A673 (cell line): ENCODE results near the gene HIPK3. TPM values are rescaled to one million over a fixed set of nuclear protein-coding genes. Genes with fewer than 3 reads are reported as not detected.

Experiments used
- BruUV-seq: library from RNA; stranded (reverse); fragments of 400-500 nt; replicated peaks from 2 replicates; lab custom pipeline; 2021; lab: Mats Ljungman, UMichigan
- CTCF ChIA-PET: fragments of 300-600 bp; sonication (Branson Sonifier 250); formaldehyde crosslinking; loops from one replicate; lab custom pipeline; 2022; ENCODE audit warnings: antibody characterized with exemption; lab: Charles Lee
- POLR2A ChIA-PET: fragments of 300-600 bp; sonication (Branson Sonifier 250); formaldehyde crosslinking; loops from one replicate; lab custom pipeline; 2022; ENCODE audit warnings: antibody characterized with exemption; ENCODE audit not compliant: low non-redundant PET; lab: Charles Lee
- DNase-seq: peaks from one replicate; pipeline ENCODE4 v3.0.0-alpha.2; 2015; ENCODE audit warnings: low spot score
- H3K27ac ChIP-seq: fragments of 200-600 bp; sonication (generic); 2 replicates; pipeline ENCODE4 v1.5.1; 2016; ENCODE audit warnings: mixed run types, low read depth, mild to moderate bottlenecking, mixed read lengths, antibody characterized with exemption, low read length; ENCODE audit not compliant: poor library complexity, severe bottlenecking
- H3K27me3 ChIP-seq: fragments of 200-600 bp; sonication (generic); replicated peaks from 2 replicates; pipeline ENCODE4 v1.6.1; 2017; ENCODE audit warnings: mixed run types, low read depth, mild to moderate bottlenecking, mixed read lengths, antibody characterized with exemption, low read length; ENCODE audit not compliant: insufficient read depth, poor library complexity
- H3K36me3 ChIP-seq: fragments of 200-600 bp; sonication (generic); 2 replicates; pipeline ENCODE4 v1.6.1; 2016; ENCODE audit warnings: mixed run types, mild to moderate bottlenecking, mixed read lengths, antibody characterized with exemption, low read length; ENCODE audit not compliant: insufficient read depth, poor library complexity, severe bottlenecking
- H3K4me1 ChIP-seq: fragments of 200-600 bp; sonication (generic); 2 replicates; pipeline ENCODE4 v1.6.1; 2017; ENCODE audit warnings: mixed run types, mild to moderate bottlenecking, mixed read lengths, antibody characterized with exemption, low read length; ENCODE audit not compliant: insufficient read depth, poor library complexity, severe bottlenecking
- H3K4me3 ChIP-seq: fragments of 200-600 bp; sonication (generic); 2 replicates; pipeline ENCODE4 v1.5.1; 2016; ENCODE audit warnings: low read depth, mixed run types, mild to moderate bottlenecking, mixed read lengths, low read length; ENCODE audit not compliant: poor library complexity, severe bottlenecking
- H3K9me3 ChIP-seq: fragments of 200-600 bp; sonication (generic); 2 replicates; pipeline ENCODE4 v1.6.1; 2016; ENCODE audit warnings: mixed run types, low read depth, mild to moderate bottlenecking, mixed read lengths, antibody characterized with exemption, low read length; ENCODE audit not compliant: poor library complexity, severe bottlenecking
- EZH2 ChIP-seq: fragments of 200-600 bp; sonication (generic); IDR thresholded peaks from 2 replicates; pipeline ENCODE4 v1.6.1; 2017; ENCODE audit warnings: borderline replicate concordance, low read depth, mild to moderate bottlenecking, mixed read lengths, antibody characterized with exemption, low read length; ENCODE audit not compliant: poor library complexity, severe bottlenecking
- intact Hi-C: fragments of 100-400 bp; cut with micrococcal nuclease; formaldehyde crosslinking; loops from one replicate; pipeline ENCODE4 v1.10.0; 2022; ENCODE audit not compliant: unreplicated experiment
- total RNA-seq: library from RNA; stranded (reverse); gene quantifications from 2 replicates; pipeline ENCODE4 v1.2.3, GENCODE V29; 2021
- TF ChIP-seq, protein P1 (sequence below): fragments of 300-800, 200-600 bp; sonication (generic); conservative IDR thresholded peaks from 2 replicates; pipeline ENCODE4 v1.5.1; 2017; ENCODE audit warnings: low read depth, mild to moderate bottlenecking, antibody characterized with exemption, low read length, moderate library complexity, mixed read lengths

Gene HIPK3
- total RNA-seq, 1 experiment from 2014 or later = 86.7 TPM

DNA sequence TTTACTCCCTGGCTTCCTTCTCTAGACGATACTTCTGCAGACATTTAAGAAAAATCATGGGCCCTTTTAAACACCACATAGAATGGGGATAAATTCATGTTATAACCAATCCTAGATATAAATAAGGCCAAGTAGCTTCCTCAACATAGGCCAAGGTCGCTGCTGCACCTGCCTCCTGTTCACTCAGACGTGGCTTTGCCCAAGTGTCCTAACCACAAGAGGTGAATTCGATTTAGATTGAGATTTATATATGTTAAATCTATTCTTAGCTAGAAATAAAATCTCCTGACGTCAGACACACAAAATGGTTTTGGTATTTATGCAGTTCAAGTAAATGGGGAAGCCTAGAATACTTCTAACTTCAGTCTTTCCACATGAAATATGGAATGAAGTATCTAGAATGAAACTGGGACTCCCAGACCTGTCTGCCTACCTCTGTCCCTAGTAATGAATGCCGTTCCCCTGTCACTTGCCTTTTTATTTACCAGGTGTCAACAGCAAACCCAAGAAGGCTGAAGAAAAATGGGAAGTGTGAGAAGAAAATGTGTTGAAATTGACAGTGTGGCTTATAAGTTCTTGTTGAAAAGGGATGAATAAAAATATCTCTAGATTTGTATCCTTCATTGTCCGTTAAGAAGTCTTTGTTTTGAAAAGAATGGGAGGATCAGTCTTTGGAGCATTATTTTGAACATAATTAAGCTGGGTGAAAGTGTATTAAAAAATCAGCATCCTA lies 131.8 kb downstream of the HIPK3 start:
- DNase-seq = no peak
- Histone ChIP-seq H3K9me3 (peaks cover 10% of the 10 kb centered on the region), H3K27me3 (no peaks in the 10 kb centered on the region), H3K4me1 (no peaks in the 10 kb centered on the region), H3K36me3 (no peaks in the 10 kb centered on the region), H3K27ac (no peak overlapping the region), H3K4me3 (no peak overlapping the region)
- no TSS peak for BruUV-seq
- CTCF ChIA-PET = no interaction called here
- intact Hi-C loops = no loop called here
- TF ChIP-seq EZH2 = no peak
- TF ChIP-seq, protein P1, sequence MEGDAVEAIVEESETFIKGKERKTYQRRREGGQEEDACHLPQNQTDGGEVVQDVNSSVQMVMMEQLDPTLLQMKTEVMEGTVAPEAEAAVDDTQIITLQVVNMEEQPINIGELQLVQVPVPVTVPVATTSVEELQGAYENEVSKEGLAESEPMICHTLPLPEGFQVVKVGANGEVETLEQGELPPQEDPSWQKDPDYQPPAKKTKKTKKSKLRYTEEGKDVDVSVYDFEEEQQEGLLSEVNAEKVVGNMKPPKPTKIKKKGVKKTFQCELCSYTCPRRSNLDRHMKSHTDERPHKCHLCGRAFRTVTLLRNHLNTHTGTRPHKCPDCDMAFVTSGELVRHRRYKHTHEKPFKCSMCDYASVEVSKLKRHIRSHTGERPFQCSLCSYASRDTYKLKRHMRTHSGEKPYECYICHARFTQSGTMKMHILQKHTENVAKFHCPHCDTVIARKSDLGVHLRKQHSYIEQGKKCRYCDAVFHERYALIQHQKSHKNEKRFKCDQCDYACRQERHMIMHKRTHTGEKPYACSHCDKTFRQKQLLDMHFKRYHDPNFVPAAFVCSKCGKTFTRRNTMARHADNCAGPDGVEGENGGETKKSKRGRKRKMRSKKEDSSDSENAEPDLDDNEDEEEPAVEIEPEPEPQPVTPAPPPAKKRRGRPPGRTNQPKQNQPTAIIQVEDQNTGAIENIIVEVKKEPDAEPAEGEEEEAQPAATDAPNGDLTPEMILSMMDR = no peak
- POLR2A ChIA-PET = no interaction called here

DNA sequence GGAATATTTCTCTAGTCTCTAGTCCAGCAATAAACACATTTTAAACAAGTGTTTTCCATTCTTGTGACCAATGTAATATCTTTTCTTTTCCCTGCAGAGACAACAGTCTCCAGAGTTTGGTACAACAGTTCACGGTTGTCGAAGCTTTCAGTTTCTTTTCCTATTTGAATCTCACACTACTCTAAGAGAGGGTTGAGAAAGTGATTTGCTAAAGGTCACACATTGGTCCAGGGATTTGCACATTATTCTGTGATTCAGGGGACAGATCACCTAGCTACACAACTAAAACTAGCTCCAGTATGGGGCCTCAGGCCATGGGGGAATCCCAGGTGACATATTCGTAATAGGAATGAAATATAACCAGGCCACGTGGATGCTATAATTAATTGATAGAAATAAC lies 132.5 kb downstream of the HIPK3 start:
- Histone ChIP-seq H3K9me3 (peaks cover 10% of the 10 kb centered on the region), H3K27ac (no peak overlapping the region), H3K27me3 (no peaks in the 10 kb centered on the region), H3K36me3 (no peaks in the 10 kb centered on the region), H3K4me3 (no peak overlapping the region), H3K4me1 (no peaks in the 10 kb centered on the region)
- BruUV-seq = no TSS peak
- ChIA-PET CTCF (no interaction called here), POLR2A (no interaction called here)
- no peak for DNase-seq
- intact Hi-C loops = no loop called here
- TF ChIP-seq, protein P1 = no peak
- no peak for TF ChIP-seq EZH2

DNA sequence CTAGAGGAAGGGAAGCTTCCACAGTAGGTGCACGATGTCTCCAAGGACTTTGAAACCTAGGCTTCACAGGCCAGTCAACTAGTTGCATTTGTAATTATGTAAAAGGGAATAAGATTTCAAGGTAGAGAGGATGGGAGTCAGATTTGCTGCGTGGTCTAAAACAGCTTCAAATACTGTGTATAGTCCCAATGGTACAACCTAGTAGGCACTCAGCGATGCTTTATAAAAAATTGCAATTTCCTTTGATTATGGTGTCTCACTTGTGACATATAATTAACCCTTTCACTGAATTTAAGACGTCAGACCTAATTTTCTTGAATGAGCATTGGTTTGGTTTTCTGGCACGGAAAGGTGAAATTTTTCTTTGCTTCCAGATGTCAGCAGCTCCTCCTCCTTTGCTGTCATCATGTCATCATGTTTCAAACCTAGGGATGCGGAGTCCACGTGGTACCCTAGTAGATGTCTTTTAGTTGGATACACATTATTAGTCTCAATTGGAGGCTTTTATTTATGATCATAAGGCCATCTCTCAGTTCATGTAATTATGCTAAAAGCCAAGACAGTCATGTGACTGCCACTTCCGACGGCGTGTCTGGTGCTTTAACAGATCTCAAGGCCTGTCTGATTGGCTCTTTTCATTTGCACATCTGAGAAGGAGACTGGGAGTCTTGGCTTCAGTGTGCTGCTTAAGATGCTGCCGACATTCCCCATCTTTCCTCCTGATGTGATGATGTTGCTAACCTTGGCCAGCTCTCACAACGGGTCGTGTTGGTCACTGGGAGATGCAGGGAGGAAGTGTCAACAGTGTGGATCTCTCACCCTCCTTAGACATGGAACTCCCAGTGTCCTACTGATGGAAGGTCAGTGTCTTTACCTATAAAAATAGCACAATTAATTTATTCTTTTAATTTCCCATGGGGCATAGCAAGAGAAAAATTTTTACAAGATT lies 134.0 kb downstream of the HIPK3 start:
- no peak for DNase-seq
- Histone ChIP-seq H3K4me3 (no peak overlapping the region), H3K36me3 (no peaks in the 10 kb centered on the region), H3K4me1 (no peaks in the 10 kb centered on the region), H3K27me3 (no peaks in the 10 kb centered on the region), H3K27ac (no peak overlapping the region), H3K9me3 (no peaks in the 10 kb centered on the region)
- CTCF ChIA-PET = no interaction called here
- TF ChIP-seq EZH2 = no peak
- TF ChIP-seq, protein P1 = no peak
- BruUV-seq = no TSS peak
- intact Hi-C loops = no loop called here
- POLR2A ChIA-PET = no interaction called here
